Measurements from ENCODE around the gene TIGD7.

Gene TIGD7

GRCh38 chr16:3305109-3306068 lies at the start of gene TIGD7, which contains the start of gene ZNF75A:
Gene TIGD7 (minus strand): TSS chr16:3305430. CDS start chr16:3300614, 4,816 bp downstream.
Gene ZNF75A (plus strand): TSS chr16:3305497. CDS start chr16:3308429, 2,932 bp downstream.
- peak; percentile 89 for DNase-seq (ENCODE audit: insufficient read length, low spot score)
- FAIRE-seq: peak; percentile 45
- TF ChIP-seq POLR2A (IDR thresholded peaks at IDR 0.05; ENCODE audit: low read depth, low read length): peak; percentile 78

- DNase-seq (ENCODE audit: insufficient read length, low spot score) (no peak), FAIRE-seq (no peak)
- no peak for TF ChIP-seq POLR2A (IDR thresholded peaks at IDR 0.05; ENCODE audit: low read depth, low read length)
Observed at GRCh38 chr16:3349175-3349574, 43.9 kb upstream of the TIGD7 start.

- FAIRE-seq: no peak
- no peak for DNase-seq (ENCODE audit: insufficient read length, low spot score)
- no peak for TF ChIP-seq POLR2A (IDR thresholded peaks at IDR 0.05; ENCODE audit: low read depth, low read length)
Observed at GRCh38 chr16:3348547-3349167, 43.4 kb upstream of the TIGD7 start.

- FAIRE-seq (no peak), DNase-seq (ENCODE audit: insufficient read length, low spot score) (no peak)
- no peak for TF ChIP-seq POLR2A (IDR thresholded peaks at IDR 0.05; ENCODE audit: low read depth, low read length)
Observed at GRCh38 chr16:3347586-3347985, 42.4 kb upstream of the TIGD7 start.

- no peak for TF ChIP-seq POLR2A (IDR thresholded peaks at IDR 0.05; ENCODE audit: low read depth, low read length)
- FAIRE-seq (no peak), DNase-seq (ENCODE audit: insufficient read length, low spot score) (no peak)
Observed at GRCh38 chr16:3346041-3346440, 40.8 kb upstream of the TIGD7 start.

- TF ChIP-seq POLR2A (IDR thresholded peaks at IDR 0.05; ENCODE audit: low read depth, low read length): no peak
- FAIRE-seq (no peak), DNase-seq (ENCODE audit: insufficient read length, low spot score) (no peak)
Observed at GRCh38 chr16:3328643-3329042, 23.4 kb upstream of the TIGD7 start.

GRCh38 chr16:3328104-3328503 lies 22.9 kb upstream of the TIGD7 start:
- FAIRE-seq: no peak
- TF ChIP-seq POLR2A (IDR thresholded peaks at IDR 0.05; ENCODE audit: low read depth, low read length): no peak
- DNase-seq (ENCODE audit: insufficient read length, low spot score): no peak

- FAIRE-seq (no peak), DNase-seq (ENCODE audit: insufficient read length, low spot score) (no peak)
- TF ChIP-seq POLR2A (IDR thresholded peaks at IDR 0.05; ENCODE audit: low read depth, low read length): no peak
Observed at GRCh38 chr16:3327514-3327913, 22.3 kb upstream of the TIGD7 start.

GRCh38 chr16:3321816-3322215 lies 16.6 kb upstream of the TIGD7 start:
- FAIRE-seq (no peak), DNase-seq (ENCODE audit: insufficient read length, low spot score) (no peak)
- no peak for TF ChIP-seq POLR2A (IDR thresholded peaks at IDR 0.05; ENCODE audit: low read depth, low read length)

- FAIRE-seq: no peak
- DNase-seq (ENCODE audit: insufficient read length, low spot score): no peak
- TF ChIP-seq POLR2A (IDR thresholded peaks at IDR 0.05; ENCODE audit: low read depth, low read length): no peak
Observed at GRCh38 chr16:3317315-3317999, 12.2 kb upstream of the TIGD7 start.

GRCh38 chr16:3311496-3311895 lies 6.3 kb upstream of the TIGD7 start:
- FAIRE-seq (no peak), DNase-seq (ENCODE audit: insufficient read length, low spot score) (no peak)
- no peak for TF ChIP-seq POLR2A (IDR thresholded peaks at IDR 0.05; ENCODE audit: low read depth, low read length)

- no peak for TF ChIP-seq POLR2A (IDR thresholded peaks at IDR 0.05; ENCODE audit: low read depth, low read length)
- FAIRE-seq (no peak), DNase-seq (ENCODE audit: insufficient read length, low spot score) (no peak)
Observed at GRCh38 chr16:3306078-3306477, 848 bp upstream of the TIGD7 start.

GRCh38 chr16:3304370-3304769 lies 860 bp downstream of the TIGD7 start:
- FAIRE-seq (no peak), DNase-seq (ENCODE audit: insufficient read length, low spot score) (no peak)
- TF ChIP-seq POLR2A (IDR thresholded peaks at IDR 0.05; ENCODE audit: low read depth, low read length): no peak

GRCh38 chr16:3295783-3296182 lies 9.4 kb downstream of the TIGD7 start:
- TF ChIP-seq POLR2A (IDR thresholded peaks at IDR 0.05; ENCODE audit: low read depth, low read length): no peak
- FAIRE-seq (no peak), DNase-seq (ENCODE audit: insufficient read length, low spot score) (no peak)

Data from H54 (cell line).